GM12875 (cell line): ENCODE data around the gene PZP.
"Not testable (repeated sequence)": the region's sequence is repeated elsewhere in the genome, so short reads cannot be mapped to it uniquely, and the experiment has no call there.

Experiments
- H3K4me3 ChIP-seq: one replicate; pipeline ENCODE4 v1.5.1; 2011; ENCODE audit warnings: low read depth, low read length, control low read depth
- TF ChIP-seq, protein P1 (sequence below): IDR thresholded peaks from 2 replicates; pipeline ENCODE4 v1.5.1; 2011; ENCODE audit warnings: low read depth, mild to moderate bottlenecking, control low read depth, inconsistent platforms, low read length, moderate library complexity, borderline replicate concordance; ENCODE audit not compliant: insufficient read depth

PZP gene

DNA sequence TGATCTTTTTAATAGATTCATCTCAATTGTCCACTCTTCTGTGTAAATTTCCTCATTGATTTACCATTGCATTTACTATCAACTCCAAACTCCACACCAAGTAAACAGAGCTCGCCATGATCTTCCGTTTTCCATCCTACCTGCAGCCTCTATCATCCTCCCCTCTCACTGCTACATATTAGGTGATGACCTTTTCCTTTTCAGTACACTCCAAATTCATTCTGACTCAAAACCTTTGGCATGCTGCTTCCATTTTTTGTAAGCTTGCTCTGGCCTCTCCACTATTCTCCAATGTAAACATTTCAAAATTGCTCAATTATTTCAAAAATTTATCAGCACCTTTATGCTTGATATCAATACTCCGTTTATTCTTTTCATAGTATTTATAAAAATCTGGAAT, 40.2 kb upstream of the PZP start:
- TF ChIP-seq, protein P1, sequence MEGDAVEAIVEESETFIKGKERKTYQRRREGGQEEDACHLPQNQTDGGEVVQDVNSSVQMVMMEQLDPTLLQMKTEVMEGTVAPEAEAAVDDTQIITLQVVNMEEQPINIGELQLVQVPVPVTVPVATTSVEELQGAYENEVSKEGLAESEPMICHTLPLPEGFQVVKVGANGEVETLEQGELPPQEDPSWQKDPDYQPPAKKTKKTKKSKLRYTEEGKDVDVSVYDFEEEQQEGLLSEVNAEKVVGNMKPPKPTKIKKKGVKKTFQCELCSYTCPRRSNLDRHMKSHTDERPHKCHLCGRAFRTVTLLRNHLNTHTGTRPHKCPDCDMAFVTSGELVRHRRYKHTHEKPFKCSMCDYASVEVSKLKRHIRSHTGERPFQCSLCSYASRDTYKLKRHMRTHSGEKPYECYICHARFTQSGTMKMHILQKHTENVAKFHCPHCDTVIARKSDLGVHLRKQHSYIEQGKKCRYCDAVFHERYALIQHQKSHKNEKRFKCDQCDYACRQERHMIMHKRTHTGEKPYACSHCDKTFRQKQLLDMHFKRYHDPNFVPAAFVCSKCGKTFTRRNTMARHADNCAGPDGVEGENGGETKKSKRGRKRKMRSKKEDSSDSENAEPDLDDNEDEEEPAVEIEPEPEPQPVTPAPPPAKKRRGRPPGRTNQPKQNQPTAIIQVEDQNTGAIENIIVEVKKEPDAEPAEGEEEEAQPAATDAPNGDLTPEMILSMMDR = no peak
- no peak overlapping the region for H3K4me3 ChIP-seq

DNA sequence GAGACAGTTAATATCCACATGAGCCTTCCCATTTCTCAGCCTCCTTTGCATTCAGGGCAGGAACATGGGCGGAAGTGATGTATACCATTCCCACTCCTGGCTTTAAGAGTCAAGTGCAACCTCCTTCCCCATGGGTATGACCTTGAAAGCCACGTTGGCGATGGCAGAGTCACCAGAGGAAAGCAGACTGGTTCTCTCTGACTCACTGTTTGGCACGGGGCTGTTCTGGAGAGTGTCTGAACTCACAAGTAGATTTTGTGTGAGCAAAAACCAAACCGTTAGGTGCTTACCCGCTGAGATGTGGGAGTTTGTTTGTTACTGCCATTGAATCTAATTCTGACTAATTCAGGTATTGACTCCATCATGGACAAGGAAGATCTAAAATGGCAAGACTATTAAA, 36.7 kb upstream of the PZP start:
- TF ChIP-seq, protein P1 = no peak
- H3K4me3 ChIP-seq = no peak overlapping the region

DNA sequence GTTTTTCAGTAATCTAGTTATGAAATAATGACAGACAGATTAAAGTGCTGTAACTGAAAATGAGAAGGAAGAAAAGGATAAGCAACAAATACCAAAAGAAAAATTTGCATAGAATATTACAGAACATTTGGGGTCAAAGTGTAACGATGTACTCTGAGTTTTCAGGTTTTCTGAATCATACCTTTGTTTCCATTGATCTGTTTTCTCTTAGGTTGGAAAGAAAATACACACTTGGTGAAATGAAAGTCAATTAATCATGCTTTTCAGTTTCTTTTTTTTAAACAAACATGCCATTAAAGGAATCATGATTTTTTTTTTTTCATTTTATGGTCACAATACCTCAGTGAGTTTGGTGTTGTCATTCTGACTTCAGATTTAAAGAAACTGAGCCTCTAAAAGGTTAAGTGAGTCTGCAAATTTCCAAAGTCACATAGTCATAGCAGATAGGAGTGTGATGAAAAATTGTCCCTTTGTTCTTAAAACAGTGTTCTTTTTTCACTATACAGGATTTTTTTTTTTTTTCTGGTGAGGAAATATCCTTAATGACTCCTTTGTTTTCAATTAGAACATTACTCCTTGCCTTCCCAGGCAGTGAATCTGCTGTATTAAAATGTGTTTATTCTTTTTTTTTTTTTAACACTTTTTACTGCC, 35.9 kb upstream of the PZP start:
- no peak overlapping the region for H3K4me3 ChIP-seq
- TF ChIP-seq, protein P1 = no peak

DNA sequence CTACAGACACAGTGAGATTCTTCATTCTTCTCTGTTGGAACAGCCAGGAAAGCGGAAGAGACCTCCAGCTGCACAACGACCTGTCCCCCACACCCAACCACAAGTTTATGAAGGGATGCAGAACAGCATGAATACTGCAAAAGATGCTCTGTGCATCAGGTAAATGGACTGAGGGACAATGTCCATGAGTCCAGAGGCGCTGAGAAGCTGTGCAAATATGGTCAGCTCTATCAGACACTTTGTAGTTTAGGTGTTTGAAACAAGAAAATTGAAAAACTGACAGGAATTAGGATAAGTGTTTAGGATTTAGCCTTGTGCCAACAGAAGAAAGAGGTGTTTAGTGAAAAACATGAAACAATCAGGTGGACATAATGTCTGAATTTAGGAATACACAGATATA, 33.1 kb upstream of the PZP start:
- no peak overlapping the region for H3K4me3 ChIP-seq
- TF ChIP-seq, protein P1 = no peak

DNA sequence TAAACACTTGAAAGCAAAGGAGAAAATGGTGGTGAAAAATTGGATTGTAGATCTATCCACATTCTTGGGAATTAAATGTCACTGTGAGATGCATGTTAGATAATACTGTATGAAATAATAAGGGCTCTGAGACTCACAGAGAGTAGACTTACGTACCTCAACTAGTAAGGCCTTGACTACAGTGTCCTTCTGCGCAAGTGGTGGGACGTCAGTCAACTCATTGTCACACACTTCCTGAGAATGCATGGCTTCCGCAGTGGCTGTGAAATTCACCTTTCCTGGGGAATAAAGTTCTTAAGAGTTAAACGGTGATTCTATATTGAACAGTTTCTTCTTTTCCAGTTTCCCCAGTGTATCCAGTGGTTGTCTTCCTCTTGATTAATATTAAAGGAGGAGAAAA, 32.6 kb upstream of the PZP start:
- TF ChIP-seq, protein P1 = no peak
- no peak overlapping the region for H3K4me3 ChIP-seq

DNA sequence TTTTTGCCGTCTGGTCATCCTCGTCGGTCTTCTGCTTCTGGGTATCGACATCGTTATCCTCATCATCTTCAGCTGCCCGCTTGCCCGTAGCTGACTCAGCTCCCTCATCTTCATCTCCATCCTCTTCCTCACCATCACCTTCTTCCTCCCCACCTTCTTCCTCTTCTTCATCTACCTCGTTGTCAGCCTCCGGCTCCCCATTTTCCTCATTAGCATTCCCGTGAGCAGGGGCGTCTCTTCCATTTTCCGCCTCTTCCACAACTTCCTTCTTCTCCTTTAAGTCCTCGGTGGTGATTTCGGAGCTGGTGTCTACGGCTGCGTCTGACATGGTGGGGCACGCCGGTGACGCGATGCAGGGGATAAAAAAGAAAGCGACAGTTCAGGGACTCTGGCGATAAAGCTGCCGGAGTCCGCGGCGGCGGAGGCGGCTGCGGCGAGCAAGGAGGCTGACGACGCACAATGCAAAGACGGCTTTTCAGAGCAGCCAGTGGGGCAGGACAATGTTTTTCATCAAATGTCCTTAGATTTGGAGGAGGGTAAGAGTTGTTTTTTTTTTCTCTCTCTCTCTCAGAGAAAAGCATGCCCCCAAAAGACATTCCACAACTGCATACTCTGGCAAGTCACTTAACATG, 31.9 kb upstream of the PZP start:
- not testable (repeated sequence) for H3K4me3 ChIP-seq

DNA sequence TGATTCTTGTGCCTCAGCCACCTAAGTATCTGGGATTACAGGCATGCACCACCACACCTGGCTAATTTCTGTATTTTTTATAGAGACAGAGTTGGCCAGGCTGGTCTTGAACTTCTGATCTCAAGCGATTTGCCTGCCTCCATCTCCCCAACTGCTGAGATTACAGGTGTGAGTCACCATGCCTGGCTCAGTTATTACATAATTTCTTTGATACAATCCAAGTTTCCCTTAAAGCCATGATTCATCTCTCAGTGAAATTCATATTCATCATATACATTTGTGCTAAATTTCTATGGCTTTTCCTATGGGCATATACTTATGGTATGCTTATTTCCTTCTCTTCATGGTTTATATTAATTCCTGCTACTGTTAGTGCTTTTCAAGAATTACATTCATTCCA, 29.1 kb upstream of the PZP start:
- H3K4me3 ChIP-seq = no peak overlapping the region
- TF ChIP-seq, protein P1 = no peak
